MM.1S (cell line): ENCODE data around the gene SEPTIN6.

Experiments used
- DNase-seq: peaks from one replicate; pipeline ENCODE4 v3.0.0-alpha.2; 2015
- H2AFZ ChIP-seq: fragments of 300-600 bp; sonication (generic); 2 replicates; pipeline ENCODE4 v1.6.0; 2016; ENCODE audit warnings: antibody characterized with exemption, low read length
- H3F3A ChIP-seq: fragments of 300-600 bp; sonication (generic); 2 replicates; pipeline ENCODE4 v1.6.1; 2016; ENCODE audit warnings: mild to moderate bottlenecking, antibody characterized with exemption, low read length, moderate library complexity, mixed read lengths; ENCODE audit not compliant: insufficient read depth
- H3K27ac ChIP-seq: fragments of 300-600 bp; sonication (generic); 2 replicates; pipeline ENCODE4 v1.5.1; 2016; ENCODE audit warnings: mild to moderate bottlenecking, low read length
- H3K27me3 ChIP-seq: fragments of 300-600 bp; sonication (generic); replicated peaks from 2 replicates; pipeline ENCODE4 v1.6.0; 2016; ENCODE audit warnings: low read length; ENCODE audit not compliant: insufficient read depth
- H3K36me3 ChIP-seq: fragments of 300-600 bp; sonication (generic); replicated peaks from 2 replicates; pipeline ENCODE4 v1.6.1; 2016; ENCODE audit warnings: mild to moderate bottlenecking, low read length, mixed read lengths; ENCODE audit not compliant: insufficient read depth
- H3K4me1 ChIP-seq: fragments of 300-600 bp; sonication (generic); 2 replicates; pipeline ENCODE4 v1.6.1; 2016; ENCODE audit warnings: low read length, mixed read lengths
- H3K4me2 ChIP-seq: fragments of 300-600 bp; sonication (generic); 2 replicates; pipeline ENCODE4 v1.6.0; 2016; ENCODE audit warnings: low read depth, low read length
- H3K4me3 ChIP-seq: fragments of 300-600 bp; sonication (generic); 2 replicates; pipeline ENCODE4 v1.5.1; 2016; ENCODE audit warnings: low read length, mixed read lengths
- H3K79me2 ChIP-seq: fragments of 300-600 bp; sonication (generic); 2 replicates; pipeline ENCODE4 v1.6.1; 2016; ENCODE audit warnings: mixed run types, low read length, mixed read lengths
- H3K9ac ChIP-seq: fragments of 300-600 bp; sonication (generic); 2 replicates; pipeline ENCODE4 v1.6.1; 2016; ENCODE audit warnings: low read length, mixed read lengths
- H3K9me2 ChIP-seq: fragments of 300-600 bp; sonication (generic); replicated peaks from 2 replicates; pipeline ENCODE4 v1.6.1; 2016; ENCODE audit warnings: mild to moderate bottlenecking, low read length, mixed read lengths; ENCODE audit not compliant: insufficient read depth
- H3K9me3 ChIP-seq: fragments of 300-600 bp; sonication (generic); replicated peaks from 2 replicates; pipeline ENCODE4 v1.6.1; 2016; ENCODE audit warnings: mild to moderate bottlenecking, low read length, mixed read lengths; ENCODE audit not compliant: insufficient read depth
- H4K20me1 ChIP-seq: fragments of 300-600 bp; sonication (generic); 2 replicates; pipeline ENCODE4 v1.6.1; 2016; ENCODE audit warnings: mild to moderate bottlenecking, low read length, moderate library complexity, mixed read lengths; ENCODE audit not compliant: insufficient read depth
- CTCF ChIP-seq: fragments of 300-600 bp; sonication (generic); IDR thresholded peaks from 2 replicates; pipeline ENCODE4 v1.5.1; 2016; ENCODE audit warnings: antibody characterized with exemption, low read length, mixed read lengths
- EZH2 ChIP-seq: fragments of 300-600 bp; sonication (generic); optimal IDR thresholded peaks from 2 replicates; pipeline ENCODE3; 2017; ENCODE audit warnings: low read depth, mild to moderate bottlenecking, antibody characterized with exemption, low read length, mixed read lengths
- EZH2phosphoT487 ChIP-seq: fragments of 300-600 bp; sonication (generic); IDR thresholded peaks from 2 replicates; pipeline ENCODE4 v1.6.1; 2018; ENCODE audit warnings: antibody characterized with exemption, low read length

Gene SEPTIN6

DNA sequence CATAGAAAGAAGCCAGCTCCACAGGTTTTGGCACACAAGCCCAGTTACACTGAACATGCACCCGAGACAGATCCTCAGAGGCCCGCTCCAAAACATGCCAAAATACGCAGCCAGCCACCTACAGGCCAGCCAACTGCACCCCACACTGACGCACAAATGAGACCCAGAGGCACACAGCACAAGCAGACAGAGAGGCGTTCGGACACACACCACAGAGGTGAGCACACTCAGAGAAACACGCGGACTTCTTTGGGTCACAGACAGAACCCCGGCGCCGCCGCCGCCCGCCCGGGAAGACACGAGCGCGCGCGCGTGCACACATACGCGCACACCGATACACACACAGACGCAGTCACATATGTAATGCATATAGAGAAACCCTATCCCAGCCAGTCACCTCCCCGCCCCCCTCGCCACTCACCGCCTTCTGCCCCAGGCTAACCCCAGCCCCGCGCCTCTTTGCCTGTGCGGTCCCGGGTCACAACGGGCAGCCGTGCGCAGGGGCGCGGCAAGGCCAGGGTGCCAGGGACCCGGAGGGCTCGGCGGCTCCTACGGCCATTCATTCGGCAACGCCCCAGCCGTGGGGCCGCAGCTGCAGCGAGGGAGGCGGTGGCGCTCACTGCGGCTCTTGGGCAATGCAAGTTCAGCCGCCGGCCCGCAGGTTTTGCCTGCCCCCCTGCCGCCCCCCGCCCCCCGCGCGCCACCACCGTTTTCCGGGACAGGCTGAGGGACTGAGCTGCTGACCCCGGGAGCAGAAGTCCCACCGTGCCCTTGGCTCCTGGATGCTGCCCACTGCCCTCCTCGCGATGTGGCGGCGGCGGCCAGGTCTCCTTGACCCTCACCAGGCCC, 553 bp downstream of the SEPTIN6 start:
- H3K4me1 ChIP-seq = peaks cover 20% of the 10 kb centered on the region
- H3K9me3 ChIP-seq = no peaks in the 10 kb centered on the region
- peak; percentile 68 for DNase-seq

DNA sequence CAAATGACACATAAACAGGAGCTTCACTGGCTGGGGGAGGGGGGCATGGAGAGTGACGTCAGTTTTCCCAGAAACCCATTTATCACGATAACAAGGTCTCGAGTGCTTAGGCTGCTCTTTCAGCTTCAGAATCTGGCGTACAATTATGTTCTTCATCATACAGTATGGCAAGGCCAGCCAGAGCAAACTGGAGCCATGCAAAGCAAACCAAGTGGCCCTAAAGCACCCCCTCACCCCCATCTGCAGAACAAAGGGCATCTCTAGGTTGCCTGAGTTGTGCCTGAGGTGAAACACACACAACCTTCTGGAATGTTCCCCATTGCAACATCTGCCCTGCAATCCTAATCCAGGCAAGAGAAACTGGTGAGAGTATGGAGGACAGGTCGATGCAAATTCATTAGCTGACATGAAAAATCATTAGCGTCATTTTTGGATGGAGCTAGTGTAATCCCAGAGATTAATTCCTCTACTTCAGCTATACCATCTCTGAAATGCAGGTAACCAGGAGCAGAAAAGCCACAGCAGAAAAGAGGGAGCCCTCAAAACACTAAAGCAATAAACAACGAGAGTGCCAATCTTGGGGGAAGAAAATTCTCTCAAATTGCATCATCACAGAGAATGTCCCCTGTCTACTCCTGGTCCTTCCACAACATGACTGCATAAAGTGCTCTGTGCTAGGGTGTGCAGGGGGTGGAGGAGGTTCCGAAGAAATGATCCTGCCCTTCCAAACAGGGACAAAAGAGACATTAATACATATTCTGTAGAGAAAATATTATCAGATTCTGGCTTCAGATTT, 1.8 kb downstream of the SEPTIN6 start:
- H3K9me3 ChIP-seq = no peaks in the 10 kb centered on the region
- peak overlapping the region; percentile 78 for H3K4me3 ChIP-seq
- TF ChIP-seq EZH2phosphoT487 = no peak
- no peak for TF ChIP-seq EZH2
- TF ChIP-seq CTCF = no peak
- peak overlapping the region; percentile 73 for H3K27ac ChIP-seq
- H2AFZ ChIP-seq = no peak overlapping the region
- peak overlapping the region; percentile 96 for H3K4me2 ChIP-seq
- no peaks in the 10 kb centered on the region for H3K27me3 ChIP-seq
- H3K36me3 ChIP-seq = peaks cover 5% of the 10 kb centered on the region; the same call in 1 of the 2 replicates
- H4K20me1 ChIP-seq = no peaks in the 10 kb centered on the region
- peak overlapping the region; percentile 84 for H3K9ac ChIP-seq
- no peaks in the 10 kb centered on the region for H3K9me2 ChIP-seq
- peak; percentile 32 for DNase-seq
- H3K79me2 ChIP-seq = peaks cover 68% of the 10 kb centered on the region
- peaks cover 32% of the 10 kb centered on the region for H3F3A ChIP-seq
- peaks cover 31% of the 10 kb centered on the region for H3K4me1 ChIP-seq

More for the DNA sequence above, 553 bp downstream of the SEPTIN6 start:
- Histone ChIP-seq H3K4me2 (peak overlapping the region; percentile 96), H4K20me1 (no peaks in the 10 kb centered on the region), H3K4me3 (peak overlapping the region; percentile 78), H3K36me3 (peaks cover 5% of the 10 kb centered on the region; the same call in 1 of the 2 replicates), H3K9ac (peak overlapping the region; percentile 84), H3K9me2 (no peaks in the 10 kb centered on the region), H3K79me2 (peaks cover 55% of the 10 kb centered on the region), H3K27ac (peak overlapping the region; percentile 73), H3K27me3 (no peaks in the 10 kb centered on the region), H3F3A (peaks cover 20% of the 10 kb centered on the region), H2AFZ (no peak overlapping the region; the same call in 1 of the 2 replicates)
- no peak for TF ChIP-seq EZH2phosphoT487
- peak; percentile 36 for TF ChIP-seq CTCF

DNA sequence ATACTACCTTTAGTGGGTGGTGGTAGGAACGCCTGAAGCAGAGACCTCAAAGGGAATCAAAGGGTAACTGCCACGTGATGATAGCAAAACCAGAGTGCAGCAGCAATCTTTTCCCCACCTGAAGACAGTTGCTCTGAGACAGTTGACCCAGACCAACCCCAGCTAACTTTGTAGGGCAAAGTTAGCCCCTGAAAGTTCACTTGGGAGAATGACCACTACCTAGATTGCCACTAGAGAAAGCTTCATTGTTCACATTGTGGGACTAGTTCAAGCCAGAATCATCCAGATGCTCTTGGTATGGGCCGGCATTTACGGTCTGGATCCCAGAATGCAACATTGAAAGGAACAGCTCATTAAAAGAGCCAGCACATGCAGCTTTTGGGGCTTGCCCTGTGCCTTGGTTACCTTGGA, 4.1 kb downstream of the SEPTIN6 start:
- Histone ChIP-seq H3K79me2 (peaks cover 90% of the 10 kb centered on the region), H3K9me3 (no peaks in the 10 kb centered on the region)

More for the DNA sequence above, 4.1 kb downstream of the SEPTIN6 start:
- peaks cover 54% of the 10 kb centered on the region for H3F3A ChIP-seq
- H3K4me3 ChIP-seq = no peak overlapping the region
- no peak for TF ChIP-seq CTCF
- TF ChIP-seq EZH2 = no peak
- no peak for TF ChIP-seq EZH2phosphoT487
- peak overlapping the region; percentile 7; the same call in 1 of the 2 replicates for H3K4me2 ChIP-seq
- no peaks in the 10 kb centered on the region for H4K20me1 ChIP-seq
- H3K9ac ChIP-seq = no peak overlapping the region
- peak; percentile 14 for DNase-seq
- peak overlapping the region; percentile 38; the same call in 1 of the 2 replicates for H3K27ac ChIP-seq
- no peaks in the 10 kb centered on the region for H3K27me3 ChIP-seq
- peaks cover 5% of the 10 kb centered on the region; the same call in 1 of the 2 replicates for H3K36me3 ChIP-seq
- no peak overlapping the region for H2AFZ ChIP-seq
- H3K4me1 ChIP-seq = peaks cover 49% of the 10 kb centered on the region
- no peaks in the 10 kb centered on the region for H3K9me2 ChIP-seq
